Fibroblast of mammary gland (primary cell): ENCODE data around the gene SLC35G6.
"Not testable (repeated sequence)": the region's sequence is repeated elsewhere in the genome, so short reads cannot be mapped to it uniquely, and the experiment has no call there.

Source experiments
- DNase-seq: peaks from one replicate; pipeline ENCODE4 v3.0.0-alpha.2; 2010; ENCODE audit warnings: low read depth
- H3K4me3 ChIP-seq: 2 replicates; pipeline ENCODE4 v1.5.1; 2011; ENCODE audit warnings: low read depth, mild to moderate bottlenecking, low read length, moderate library complexity; ENCODE audit not compliant: control insufficient read depth
- TF ChIP-seq, protein P1 (sequence below): conservative IDR thresholded peaks from 2 replicates; pipeline ENCODE4 v1.5.1; 2011; ENCODE audit warnings: low read depth, low read length, inconsistent platforms; ENCODE audit not compliant: control insufficient read depth, insufficient read depth

SLC35G6 gene

DNA sequence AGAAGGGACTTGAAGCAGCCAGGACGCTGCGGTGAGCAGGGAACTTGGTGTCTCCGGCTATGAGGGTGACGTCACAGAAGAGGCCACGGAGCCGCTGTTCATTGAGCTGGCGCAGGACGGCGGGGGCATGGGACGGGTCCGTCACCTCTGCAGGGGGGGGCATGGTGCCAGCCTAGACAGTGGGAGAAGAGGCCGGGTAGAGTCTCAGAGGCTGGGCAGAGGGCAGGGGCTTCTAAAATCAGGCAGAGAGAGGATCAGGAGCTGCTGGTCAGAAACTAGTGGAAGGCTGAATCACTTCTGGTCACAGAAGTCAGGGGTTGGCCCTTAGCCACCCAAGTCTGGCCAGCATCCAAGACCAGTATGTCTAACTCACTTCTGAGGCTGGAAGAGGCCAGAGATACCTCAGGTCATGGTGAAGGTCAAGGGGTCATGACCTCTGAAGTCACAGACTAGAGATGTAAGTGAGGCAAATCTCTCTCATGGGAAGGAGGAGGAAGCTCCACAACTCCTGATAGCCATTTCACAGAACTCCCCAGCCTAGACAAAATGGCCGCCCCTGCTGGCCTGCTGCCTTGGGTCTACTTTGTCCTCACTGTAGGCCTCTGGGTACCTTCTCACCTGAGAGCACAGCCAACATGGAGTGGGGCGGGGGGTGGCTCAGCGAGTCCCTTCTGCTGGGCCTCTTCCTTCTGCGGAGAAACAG is 14.5 kb upstream of the SLC35G6 start:
- TF ChIP-seq, protein P1, sequence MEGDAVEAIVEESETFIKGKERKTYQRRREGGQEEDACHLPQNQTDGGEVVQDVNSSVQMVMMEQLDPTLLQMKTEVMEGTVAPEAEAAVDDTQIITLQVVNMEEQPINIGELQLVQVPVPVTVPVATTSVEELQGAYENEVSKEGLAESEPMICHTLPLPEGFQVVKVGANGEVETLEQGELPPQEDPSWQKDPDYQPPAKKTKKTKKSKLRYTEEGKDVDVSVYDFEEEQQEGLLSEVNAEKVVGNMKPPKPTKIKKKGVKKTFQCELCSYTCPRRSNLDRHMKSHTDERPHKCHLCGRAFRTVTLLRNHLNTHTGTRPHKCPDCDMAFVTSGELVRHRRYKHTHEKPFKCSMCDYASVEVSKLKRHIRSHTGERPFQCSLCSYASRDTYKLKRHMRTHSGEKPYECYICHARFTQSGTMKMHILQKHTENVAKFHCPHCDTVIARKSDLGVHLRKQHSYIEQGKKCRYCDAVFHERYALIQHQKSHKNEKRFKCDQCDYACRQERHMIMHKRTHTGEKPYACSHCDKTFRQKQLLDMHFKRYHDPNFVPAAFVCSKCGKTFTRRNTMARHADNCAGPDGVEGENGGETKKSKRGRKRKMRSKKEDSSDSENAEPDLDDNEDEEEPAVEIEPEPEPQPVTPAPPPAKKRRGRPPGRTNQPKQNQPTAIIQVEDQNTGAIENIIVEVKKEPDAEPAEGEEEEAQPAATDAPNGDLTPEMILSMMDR: no peak
- no peak overlapping the region for H3K4me3 ChIP-seq
- DNase-seq: peak; percentile 92

DNA sequence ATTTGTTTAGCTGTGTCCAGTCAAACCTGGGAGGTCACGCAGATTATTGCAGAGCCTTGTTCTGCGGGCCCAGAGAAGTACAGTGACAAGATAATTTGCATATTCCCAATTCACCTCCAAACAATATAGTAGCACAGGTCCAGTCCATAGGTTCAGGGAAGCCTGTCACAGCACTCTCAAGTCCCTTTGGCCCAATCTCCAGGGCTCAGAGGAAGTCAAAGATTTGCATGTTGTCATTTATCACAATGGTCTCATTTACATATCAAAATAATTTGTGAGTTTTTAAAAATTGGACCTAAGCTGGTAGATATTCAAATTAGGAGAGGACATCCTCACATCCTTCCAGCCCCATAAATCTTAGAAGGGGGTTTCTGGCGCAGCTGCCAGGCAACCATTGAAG is 13.7 kb upstream of the SLC35G6 start:
- no peak for DNase-seq
- no peak overlapping the region for H3K4me3 ChIP-seq
- TF ChIP-seq, protein P1: no peak

DNA sequence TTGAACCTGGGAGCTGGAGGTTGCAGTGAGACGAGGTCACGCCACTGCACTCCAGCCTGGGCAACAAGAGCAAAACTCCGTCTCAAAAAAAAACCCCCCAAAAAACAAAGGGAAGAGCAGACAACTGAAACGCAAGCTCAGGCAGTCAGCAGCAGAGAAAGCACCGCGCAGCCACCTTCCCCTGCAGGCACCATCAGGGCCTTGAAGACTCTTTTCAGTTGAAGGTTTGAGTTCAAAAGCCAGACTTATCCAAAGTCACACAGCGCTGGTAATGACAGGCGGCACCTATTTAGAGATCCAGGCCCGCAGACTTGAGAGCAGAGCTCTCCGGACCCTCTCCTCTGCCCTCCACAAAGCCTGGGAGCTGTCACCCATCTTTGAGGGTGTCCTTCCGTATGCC is 13.0 kb upstream of the SLC35G6 start:
- DNase-seq: no peak
- TF ChIP-seq, protein P1: no peak
- H3K4me3 ChIP-seq: no peak overlapping the region

DNA sequence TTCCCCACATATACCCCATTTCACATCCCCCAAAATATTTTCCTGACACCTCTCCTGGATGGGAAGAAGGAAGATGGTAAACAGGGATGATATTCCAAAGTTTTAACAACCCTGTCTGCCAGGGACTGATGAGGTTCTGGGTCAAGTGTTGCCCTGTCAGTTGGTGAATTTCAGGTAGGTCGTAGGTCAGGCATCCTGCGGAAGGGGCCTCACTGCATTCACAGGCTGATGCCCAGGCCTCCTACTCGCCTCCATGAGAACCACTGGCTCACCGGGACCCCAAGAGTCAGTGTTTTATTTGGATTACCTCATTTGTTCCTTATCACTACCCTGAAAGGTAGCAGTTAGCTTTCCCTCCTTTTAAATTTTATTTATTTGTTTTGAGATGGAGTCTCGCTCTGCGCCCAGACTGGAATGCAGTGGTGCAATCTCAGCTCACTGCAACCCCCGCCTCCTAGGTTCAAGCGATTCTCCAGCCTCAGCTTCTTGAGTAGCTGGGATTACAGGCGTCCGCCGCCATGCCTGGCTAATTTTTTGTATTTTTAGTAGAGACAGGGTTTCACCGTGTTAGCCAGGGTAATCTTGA is 12.3 kb upstream of the SLC35G6 start:
- H3K4me3 ChIP-seq: no peak overlapping the region
- no peak for DNase-seq
- TF ChIP-seq, protein P1: no peak

DNA sequence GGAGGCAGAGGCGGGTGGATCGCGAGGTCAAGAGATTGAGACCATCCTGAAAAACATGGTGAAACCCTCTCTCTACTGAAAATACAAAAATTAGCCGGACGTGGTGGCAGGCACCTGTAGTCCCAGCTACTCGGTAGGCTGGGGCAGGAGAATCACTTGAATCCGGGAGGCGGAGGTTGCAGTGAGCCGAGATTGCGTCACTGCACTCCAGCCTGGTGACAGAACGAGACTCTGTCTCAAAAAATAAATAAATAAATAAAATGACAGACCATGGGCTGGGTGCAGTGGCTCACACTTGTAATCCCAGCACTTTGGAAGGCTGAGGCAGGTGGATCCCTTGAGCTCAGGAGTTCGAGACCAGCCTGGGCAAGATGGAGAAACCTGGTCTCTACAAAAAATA is 11.4 kb upstream of the SLC35G6 start:
- DNase-seq, H3K4me3 ChIP-seq: not testable (repeated sequence)

DNA sequence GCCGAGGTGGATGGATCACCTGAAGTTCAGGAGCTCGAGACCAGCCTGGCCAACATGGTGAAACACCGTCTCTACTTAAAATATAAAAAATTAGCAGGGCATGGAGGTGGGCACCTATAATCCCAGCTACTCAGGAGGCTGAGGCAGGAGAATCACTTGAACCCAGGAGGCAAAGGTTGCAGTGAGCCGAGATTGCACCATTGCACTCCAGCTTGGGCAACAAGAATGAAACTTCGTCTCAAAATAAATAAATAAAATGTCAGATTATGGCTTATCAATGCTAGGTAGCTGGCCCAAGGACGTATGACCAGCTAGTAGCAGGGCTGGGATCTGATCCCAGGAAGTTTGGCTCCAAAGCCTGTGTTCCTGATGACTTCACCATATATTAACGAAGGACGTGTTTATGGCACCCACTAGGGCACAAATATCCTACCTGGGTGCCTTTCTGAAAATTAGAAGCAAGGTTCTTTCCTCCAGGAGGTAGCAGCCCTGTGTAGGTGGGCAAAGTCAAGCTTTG is 10.7 kb upstream of the SLC35G6 start:
- DNase-seq, H3K4me3 ChIP-seq: not testable (repeated sequence)

DNA sequence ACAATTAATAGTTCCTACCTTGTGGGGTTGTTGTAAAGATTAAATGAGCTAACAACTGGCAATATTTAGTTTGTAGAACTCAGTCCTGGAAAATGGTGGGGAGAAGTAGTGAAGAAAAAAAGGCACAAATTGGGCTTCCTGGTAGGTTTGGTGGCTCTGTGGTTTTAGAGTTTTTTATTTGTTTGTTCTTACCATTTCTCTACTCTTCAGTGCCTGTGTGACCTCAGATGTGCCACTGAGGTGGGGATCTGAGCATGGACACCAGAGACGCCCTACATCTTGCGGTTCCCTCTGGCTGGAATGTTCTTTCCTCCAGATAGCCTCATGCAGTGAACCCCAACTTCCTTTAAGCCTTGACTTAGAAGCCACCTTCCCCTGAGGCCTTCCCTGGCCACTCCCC is 9.5 kb upstream of the SLC35G6 start:
- H3K4me3 ChIP-seq: no peak overlapping the region
- no peak for DNase-seq
- TF ChIP-seq, protein P1: no peak

DNA sequence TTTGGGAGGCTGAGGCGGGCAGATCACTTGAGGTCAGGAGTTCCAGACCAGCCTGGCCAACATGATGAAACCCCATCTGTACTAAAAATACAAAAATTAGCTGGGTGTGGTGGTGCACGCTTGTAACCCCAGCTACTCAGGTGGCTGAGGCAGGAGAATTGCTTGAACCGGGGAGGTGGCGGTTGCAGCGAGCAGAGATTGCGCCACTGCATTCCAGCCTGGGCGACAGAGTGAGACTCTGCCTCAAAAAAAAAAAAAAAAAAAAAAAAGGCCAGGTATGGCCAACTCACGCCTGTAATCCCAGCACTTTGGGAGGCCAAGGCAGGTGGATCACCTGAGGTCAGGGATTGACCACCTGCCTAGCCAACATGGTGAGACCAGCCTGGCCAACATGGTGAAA is 6.5 kb upstream of the SLC35G6 start:
- DNase-seq, H3K4me3 ChIP-seq: not testable (repeated sequence)
